Cardiac muscle cell (in vitro differentiated cells and primary cell): ENCODE data around the gene SPPL3. TPM values are rescaled to one million over a fixed set of nuclear protein-coding genes. Genes with fewer than 3 reads are reported as not detected.
A peak's percentile ranks its signal among the peaks of the same experiment; 100 is the strongest.
"Not testable (repeated sequence)": the region's sequence is repeated elsewhere in the genome, so short reads cannot be mapped to it uniquely, and the experiment has no call there.

Source experiments
- DNase-seq, 2 donors: peaks; one replicate each; pipeline versions ENCODE4 v3.0.0 to v3.0.0-alpha.2; 2010 to 2017; ENCODE audit warnings: low read depth in 1 of 2, low spot score in 1 of 2
- H3K27ac ChIP-seq: fragments of 200-600 bp; sonication (generic); 2 replicates; pipeline ENCODE4 v1.5.1; 2016
- H3K27me3 ChIP-seq: fragments of 200-600 bp; sonication (generic); 2 replicates; pipeline ENCODE4 v1.6.0; 2016; ENCODE audit warnings: control low read depth
- H3K36me3 ChIP-seq: fragments of 200-600 bp; sonication (generic); 2 replicates; pipeline ENCODE4 v1.5.1; 2016; ENCODE audit warnings: control low read depth
- H3K4me1 ChIP-seq: fragments of 200-600 bp; sonication (generic); 2 replicates; pipeline ENCODE4 v1.8.1; 2017; ENCODE audit warnings: low read depth, mild to moderate bottlenecking, mixed run types
- H3K4me3 ChIP-seq: fragments of 200-600 bp; sonication (generic); 2 replicates; pipeline ENCODE4 v1.5.1; 2016; ENCODE audit warnings: mild to moderate bottlenecking
- H3K9me3 ChIP-seq: fragments of 200-600 bp; sonication (generic); 2 replicates; pipeline ENCODE4 v1.5.1; 2017; ENCODE audit warnings: low read depth, mild to moderate bottlenecking, control low read depth
- polyA plus RNA-seq: library from polyadenylated mRNA; unstranded; fragments of >200 nt; fragmentation: Nextera tagmentation; extraction: Ambion mirVana; gene quantifications from 2 replicates; pipeline ENCODE4 v1.2.1, GENCODE V29; 2016
- total RNA-seq: library from RNA; depleted of rRNA; stranded (reverse); fragments of >200 nt; gene quantifications from 2 replicates; pipeline ENCODE4 v1.2.3, GENCODE V29; 2016
- TF ChIP-seq, protein P1 (sequence below): IDR thresholded peaks from 2 replicates; pipeline ENCODE4 v1.5.1; 2012; ENCODE audit warnings: low read depth, mild to moderate bottlenecking, low read length

SPPL3 gene
- total and polyA plus RNA-seq, 2 experiments from 2014 or later, result 26.9 to 111 TPM

DNA sequence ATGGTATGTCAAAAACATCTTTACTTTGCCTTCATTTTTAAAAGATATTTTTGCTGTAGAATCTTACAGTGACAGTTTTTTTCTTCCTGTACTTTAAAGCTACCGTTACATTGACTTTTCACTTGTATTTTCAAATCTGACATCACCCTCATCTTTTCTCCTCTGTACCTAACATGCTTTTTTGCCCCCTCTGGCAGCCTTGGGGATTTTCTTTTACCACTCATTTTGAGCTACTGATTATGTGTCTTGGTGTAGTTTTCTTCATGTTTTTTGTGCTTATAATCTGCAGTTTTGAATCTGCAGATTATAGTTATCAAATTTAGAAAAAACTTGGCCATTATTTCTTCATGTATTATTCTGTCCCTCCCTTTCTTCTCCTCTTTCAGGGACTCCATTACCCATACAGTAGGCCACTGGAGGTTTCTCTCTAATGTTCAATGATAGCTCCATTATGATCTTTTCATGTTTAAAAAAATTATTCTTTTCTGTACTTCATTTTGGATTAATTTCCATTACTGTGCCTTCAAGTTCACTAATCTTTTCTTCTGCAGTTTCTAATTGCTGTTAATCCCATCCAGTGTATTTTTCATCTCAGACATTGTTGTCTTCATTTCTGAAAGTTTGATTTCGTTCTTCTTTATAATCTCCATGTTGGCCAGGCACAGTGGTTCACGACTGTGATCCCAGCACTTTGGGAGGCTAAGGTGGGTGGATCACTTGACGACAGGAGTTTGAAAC is 108.5 kb downstream of the SPPL3 start:
- TF ChIP-seq, protein P1, sequence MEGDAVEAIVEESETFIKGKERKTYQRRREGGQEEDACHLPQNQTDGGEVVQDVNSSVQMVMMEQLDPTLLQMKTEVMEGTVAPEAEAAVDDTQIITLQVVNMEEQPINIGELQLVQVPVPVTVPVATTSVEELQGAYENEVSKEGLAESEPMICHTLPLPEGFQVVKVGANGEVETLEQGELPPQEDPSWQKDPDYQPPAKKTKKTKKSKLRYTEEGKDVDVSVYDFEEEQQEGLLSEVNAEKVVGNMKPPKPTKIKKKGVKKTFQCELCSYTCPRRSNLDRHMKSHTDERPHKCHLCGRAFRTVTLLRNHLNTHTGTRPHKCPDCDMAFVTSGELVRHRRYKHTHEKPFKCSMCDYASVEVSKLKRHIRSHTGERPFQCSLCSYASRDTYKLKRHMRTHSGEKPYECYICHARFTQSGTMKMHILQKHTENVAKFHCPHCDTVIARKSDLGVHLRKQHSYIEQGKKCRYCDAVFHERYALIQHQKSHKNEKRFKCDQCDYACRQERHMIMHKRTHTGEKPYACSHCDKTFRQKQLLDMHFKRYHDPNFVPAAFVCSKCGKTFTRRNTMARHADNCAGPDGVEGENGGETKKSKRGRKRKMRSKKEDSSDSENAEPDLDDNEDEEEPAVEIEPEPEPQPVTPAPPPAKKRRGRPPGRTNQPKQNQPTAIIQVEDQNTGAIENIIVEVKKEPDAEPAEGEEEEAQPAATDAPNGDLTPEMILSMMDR, result no peak
- no peak for DNase-seq
- Histone ChIP-seq H3K4me1 (peaks cover 24% of the 10 kb centered on the region), H3K36me3 (no peaks in the 10 kb centered on the region), H3K9me3 (no peaks in the 10 kb centered on the region), H3K27ac (no peak overlapping the region), H3K27me3 (no peaks in the 10 kb centered on the region), H3K4me3 (no peak overlapping the region)

DNA sequence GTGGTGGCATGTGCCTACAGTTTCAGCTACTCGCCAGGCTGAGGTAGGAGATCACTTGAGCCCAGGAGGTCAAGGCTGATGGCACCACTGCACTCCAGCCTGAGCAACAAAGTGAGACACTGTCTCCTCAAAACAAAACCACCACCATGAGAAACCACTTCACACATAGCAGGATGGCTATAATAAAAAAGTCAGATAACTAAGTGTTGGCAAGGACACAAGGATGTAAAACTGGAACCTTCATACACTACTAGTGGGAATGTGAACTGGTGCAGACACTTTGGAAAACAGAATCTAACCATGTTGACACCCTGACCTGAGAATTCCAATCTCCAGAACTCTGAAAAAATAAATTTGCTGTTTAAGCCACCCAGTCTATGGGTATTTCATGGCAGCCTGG is 110.8 kb downstream of the SPPL3 start:
- DNase-seq, result no peak
- H3K4me1 ChIP-seq, result peaks cover 12% of the 10 kb centered on the region
- no peak overlapping the region for H3K27ac ChIP-seq
- peaks cover 2% of the 10 kb centered on the region for H3K36me3 ChIP-seq
- TF ChIP-seq, protein P1, result no peak
- no peak overlapping the region for H3K4me3 ChIP-seq
- no peaks in the 10 kb centered on the region for H3K27me3 ChIP-seq
- H3K9me3 ChIP-seq, result no peaks in the 10 kb centered on the region

DNA sequence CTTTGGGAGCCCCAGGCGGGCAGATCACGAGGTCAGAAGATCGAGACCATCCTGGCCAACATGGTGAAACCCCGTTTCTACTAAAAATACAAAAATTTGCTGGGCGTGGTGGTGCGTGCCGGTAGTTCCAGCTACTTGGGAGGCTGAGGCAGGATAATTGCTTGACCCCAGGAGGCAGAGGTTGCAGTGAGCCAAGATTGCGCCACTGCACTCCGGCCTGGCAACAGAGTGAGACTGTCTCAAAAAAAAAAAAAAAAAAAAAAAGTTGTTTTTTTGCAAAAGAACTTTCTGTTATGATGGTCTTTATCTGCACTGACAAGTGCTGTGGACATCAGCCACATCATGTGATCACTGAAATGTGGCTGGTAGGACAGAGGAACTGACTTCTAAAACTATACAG is 111.7 kb downstream of the SPPL3 start:
- peak in 1 of 2 donors; percentile 8 for DNase-seq
- H3K27ac ChIP-seq, H3K36me3 ChIP-seq, H3K27me3 ChIP-seq, H3K4me3 ChIP-seq, H3K9me3 ChIP-seq: not testable (repeated sequence)
- H3K4me1 ChIP-seq, result peaks cover 12% of the 10 kb centered on the region

DNA sequence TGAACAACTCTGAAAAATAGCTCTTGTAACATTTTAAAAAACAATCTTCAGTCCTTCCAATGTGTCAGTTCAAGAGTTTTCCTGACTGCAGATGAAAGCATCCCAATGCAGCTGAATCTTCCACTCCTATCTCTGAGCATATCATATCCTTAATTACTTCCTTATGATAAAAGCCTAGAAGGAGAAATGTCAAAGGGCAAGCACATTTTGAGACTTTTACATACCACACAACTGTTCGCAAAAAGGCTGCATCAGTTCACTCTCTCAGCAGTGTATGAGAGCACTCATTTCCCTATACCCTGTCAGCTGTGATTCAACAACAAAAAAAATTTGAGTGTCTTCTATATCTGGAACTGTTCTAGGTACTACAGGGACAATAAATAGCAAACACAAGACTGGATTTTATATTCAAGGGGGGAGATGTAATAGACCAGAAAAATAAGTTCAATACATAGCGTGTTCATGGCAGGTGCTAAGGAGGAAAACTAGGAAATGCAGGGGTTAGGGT is 112.4 kb downstream of the SPPL3 start:
- no peaks in the 10 kb centered on the region for H3K27me3 ChIP-seq
- H3K27ac ChIP-seq, result peak overlapping the region; percentile 31
- DNase-seq, result no peak
- H3K9me3 ChIP-seq, result no peaks in the 10 kb centered on the region
- H3K4me3 ChIP-seq, result no peak overlapping the region
- peaks cover 12% of the 10 kb centered on the region for H3K4me1 ChIP-seq
- TF ChIP-seq, protein P1, result no peak
- peaks cover 2% of the 10 kb centered on the region for H3K36me3 ChIP-seq

DNA sequence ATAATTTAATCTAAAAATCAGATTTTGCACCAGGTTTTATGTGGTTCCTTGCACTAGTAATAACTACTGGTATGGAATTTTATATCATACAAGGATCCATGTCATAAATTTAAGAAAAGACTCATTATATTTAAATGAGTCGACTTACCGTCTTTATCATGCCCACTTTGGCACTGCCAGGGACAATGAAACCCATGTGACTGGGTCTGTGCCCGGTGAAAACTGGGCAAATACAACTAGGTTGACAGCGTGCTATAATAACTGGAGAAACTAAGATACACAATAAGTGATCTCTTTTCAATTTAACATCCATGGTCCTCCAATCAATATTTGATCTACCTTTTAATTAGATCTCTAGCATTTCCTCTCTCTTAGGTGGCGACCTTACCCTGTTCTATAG is 114.0 kb downstream of the SPPL3 start:
- TF ChIP-seq, protein P1, result no peak
- Histone ChIP-seq H3K27me3 (no peaks in the 10 kb centered on the region), H3K27ac (no peak overlapping the region), H3K36me3 (peaks cover 2% of the 10 kb centered on the region), H3K4me1 (peaks cover 12% of the 10 kb centered on the region), H3K4me3 (no peak overlapping the region), H3K9me3 (no peaks in the 10 kb centered on the region)
- no peak for DNase-seq

DNA sequence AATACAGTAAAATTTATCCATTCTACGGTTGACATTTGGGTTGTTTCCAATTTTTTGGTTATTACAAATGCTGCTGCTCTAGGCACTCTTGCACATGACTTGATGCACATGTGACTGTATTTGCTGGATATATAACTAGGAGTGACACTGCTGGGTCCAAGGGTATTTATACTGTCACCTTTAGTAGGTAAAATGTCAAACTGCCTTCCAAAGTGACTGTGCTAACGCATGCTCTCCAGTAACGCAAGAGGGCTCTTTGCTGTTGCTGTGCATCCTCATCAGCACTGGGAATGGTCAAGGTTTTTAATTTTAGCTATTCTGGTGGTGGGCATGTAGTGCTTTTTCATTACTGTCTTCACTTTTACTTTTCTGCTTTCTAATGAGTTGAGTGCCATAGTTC is 116.3 kb downstream of the SPPL3 start:
- DNase-seq, result no peak
- no peak overlapping the region for H3K4me3 ChIP-seq
- TF ChIP-seq, protein P1, result no peak
- H3K27me3 ChIP-seq, result no peaks in the 10 kb centered on the region
- peaks cover 12% of the 10 kb centered on the region for H3K4me1 ChIP-seq
- peaks cover 7% of the 10 kb centered on the region for H3K36me3 ChIP-seq
- H3K27ac ChIP-seq, result no peak overlapping the region
- no peaks in the 10 kb centered on the region for H3K9me3 ChIP-seq
